GM18499 (cell line): Measurements from ENCODE around the gene TGFBR2.
"Not testable (repeated sequence)": the region's sequence is repeated elsewhere in the genome, so short reads cannot be mapped to it uniquely, and the experiment has no call there.

Source experiments
- ATAC-seq: cut with Tn5 transposase; IDR thresholded peaks from one replicate; pipeline ENCODE4 v1.9.1; 2021; ENCODE audit warnings: moderate number of reproducible peaks; ENCODE audit not compliant: insufficient read depth, unreplicated experiment

TGFBR2 gene

DNA sequence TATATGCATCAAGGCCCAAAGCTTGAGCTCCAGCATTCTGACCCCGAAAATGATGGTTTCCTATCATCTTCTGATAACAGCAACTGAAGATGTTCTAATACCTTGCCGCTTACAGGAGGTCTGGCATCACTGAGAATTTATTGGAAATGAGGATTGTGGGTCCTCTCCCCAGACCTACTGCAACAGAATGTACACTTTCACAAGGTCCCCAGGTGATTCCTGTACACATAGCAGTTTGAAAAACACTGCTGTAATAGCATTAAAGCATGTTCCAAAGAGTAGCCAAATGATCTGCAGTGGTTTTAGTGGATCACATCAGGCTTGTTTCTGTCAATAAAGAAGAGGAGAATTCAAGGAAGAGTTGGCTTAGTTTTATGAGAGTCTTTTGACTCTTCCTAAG, 11.3 kb downstream of the TGFBR2 start:
- ATAC-seq = no peak

DNA sequence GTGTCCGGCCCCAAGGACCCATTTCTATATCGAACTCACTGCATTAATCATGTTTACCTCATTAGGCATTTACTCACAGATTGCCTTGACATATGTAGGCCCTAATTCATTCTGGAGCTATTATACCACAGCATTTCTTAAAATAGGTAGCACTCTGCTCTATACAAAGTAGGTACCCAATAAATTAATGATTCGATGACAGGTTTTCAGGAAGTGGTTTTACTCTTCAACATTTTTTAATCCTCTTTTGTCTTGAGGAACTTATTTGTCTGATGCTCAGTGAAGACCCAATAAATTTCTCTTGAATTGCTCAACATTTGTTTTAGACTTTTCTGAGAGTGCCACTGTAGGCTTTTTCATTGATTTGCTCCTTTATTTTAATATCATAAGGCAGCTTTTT, 12.1 kb downstream of the TGFBR2 start:
- no peak for ATAC-seq

DNA sequence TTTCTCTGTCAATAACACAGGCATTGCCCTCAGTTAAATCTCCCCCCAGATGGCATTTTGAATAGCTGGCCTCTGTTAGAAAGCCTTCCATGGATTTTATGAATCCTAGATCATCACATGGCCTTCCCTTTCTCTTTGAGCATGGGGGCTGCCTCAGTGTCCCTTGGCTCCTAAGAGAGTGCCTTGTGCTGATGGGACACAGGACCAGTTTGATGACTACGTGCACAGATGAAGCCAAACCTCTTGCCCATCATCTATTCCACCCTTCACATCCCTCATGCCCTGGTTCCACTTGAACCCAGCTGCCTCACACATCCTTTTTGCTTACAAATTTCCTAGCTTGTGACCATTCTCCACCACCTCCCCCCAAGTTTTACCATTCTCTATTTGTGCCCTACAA, 12.9 kb downstream of the TGFBR2 start:
- ATAC-seq = no peak

DNA sequence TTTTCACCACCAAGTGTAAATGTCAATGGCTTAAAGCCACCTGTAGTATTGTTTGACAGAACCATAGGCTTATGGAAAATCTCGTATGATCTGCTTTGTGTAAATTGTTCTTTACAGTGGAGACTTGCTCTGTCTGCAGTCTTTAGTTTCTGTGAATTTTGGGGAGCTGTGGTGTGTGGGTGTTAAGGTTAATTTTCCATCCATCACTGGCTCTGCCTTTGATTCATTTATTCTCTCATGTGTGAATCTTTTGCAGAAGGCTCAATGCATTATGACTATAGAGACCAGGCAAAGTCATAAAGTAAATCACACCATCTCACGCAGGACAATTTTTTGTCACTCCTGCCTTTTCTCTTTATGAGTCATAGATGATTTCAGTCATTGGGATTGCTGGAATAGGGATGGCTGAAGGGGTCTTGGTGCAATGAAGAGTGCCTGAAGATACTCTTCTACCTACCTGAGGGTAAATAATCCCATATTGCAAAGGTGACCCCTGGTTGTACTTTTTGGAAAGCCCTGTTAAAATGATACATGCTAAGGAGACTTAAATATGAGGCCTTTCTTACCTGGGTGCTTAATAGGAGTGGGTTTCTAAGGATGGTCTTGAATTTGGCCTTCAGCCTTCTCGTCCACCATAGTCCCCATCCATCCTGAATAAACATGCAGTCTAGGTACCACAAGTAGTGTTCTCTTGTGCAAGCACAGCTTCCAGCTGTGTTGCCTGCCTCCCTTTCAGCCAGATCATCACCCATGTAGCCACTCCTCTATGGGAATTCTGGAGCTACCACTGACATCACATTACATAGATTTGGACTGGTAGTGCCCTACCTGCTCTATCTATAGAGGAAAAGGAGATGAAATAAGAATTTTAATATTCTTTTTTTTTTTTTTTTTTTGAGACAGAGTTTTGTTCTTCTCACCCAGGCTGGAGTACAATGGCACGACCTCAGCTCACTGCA, 14.3 kb downstream of the TGFBR2 start:
- ATAC-seq = no peak

DNA sequence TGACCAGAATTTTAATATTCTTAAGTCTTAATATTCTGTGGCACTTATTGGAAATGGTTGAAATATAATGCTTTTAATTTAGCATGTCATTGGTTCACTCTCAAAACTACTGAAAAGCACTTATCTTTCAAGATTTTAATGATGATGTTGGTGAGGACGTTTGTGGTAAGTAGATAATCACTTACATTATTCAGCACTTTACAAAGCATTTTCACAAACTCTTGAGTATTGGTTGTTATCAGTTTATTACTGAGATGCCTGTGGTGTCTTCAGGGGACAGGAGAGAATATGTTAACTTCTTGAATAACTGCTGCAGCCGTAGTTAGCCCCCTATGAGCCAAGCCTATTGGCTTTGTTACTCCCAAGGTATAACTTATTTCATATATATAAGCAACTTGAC, 15.2 kb downstream of the TGFBR2 start:
- no peak for ATAC-seq

DNA sequence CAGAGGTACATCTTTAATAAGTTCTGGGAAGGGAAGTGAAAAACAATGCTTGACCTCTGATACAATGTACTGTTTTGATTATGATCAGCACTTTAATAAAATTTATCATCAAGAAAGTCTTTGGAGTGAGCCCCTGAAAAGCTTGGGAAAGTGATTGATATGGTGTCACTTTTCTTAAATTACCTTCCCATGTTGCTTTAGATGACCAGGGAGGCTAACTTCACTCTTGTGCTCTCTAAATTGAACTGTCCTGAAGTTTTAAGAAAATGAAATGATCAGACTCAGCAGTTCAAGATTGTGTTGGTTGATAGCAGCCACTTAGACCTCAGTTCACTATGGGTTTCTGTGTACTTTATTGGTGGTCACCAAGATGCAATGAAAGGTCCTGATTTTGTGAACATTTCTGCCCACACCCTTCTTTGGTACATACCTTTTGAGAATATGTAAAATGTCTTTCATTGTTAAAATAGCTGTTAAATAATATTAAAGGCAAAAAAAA, 15.7 kb downstream of the TGFBR2 start:
- no peak for ATAC-seq

DNA sequence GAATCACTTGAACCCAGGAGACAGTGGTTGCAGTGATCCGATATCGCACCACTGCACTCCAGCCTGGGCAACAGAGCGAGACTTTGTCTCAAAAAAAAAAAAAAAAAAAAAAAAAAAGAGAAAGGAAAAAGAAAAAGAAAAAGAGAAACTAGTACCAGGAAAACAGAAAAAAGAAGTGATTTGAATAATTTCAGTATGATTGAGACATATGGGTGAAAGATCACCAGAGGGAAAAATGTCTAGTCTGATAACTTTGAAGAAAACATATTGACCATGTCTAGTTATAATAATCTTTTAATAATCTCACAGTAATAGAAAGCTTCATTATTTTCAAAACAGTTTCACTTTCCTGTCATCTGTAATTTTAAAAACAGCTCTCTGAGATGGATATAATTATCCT, 16.4 kb downstream of the TGFBR2 start:
- no peak for ATAC-seq

- no peak for ATAC-seq
Observed at GRCh38 chr3:30623351-30623750, 16.9 kb downstream of the TGFBR2 start.

DNA sequence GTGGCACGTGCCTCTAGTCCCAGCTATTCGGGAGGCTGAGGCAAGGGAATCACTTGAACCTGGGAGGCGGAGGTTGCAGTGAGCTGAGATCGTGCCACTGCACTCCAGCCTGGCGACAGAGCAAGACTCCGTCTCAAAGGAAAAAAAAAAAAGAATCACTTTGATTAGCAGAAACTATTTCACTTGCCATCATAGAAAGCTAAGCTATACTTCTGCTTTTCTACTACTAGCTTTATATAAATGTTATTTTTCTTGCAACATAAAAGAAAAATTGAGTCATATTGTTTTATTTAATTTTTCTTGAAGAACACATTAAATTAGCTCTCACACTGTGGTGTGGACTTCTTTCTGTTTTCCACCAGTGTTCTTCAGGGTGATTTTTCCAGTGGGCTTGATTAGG, 18.1 kb downstream of the TGFBR2 start:
- ATAC-seq = not testable (repeated sequence)

DNA sequence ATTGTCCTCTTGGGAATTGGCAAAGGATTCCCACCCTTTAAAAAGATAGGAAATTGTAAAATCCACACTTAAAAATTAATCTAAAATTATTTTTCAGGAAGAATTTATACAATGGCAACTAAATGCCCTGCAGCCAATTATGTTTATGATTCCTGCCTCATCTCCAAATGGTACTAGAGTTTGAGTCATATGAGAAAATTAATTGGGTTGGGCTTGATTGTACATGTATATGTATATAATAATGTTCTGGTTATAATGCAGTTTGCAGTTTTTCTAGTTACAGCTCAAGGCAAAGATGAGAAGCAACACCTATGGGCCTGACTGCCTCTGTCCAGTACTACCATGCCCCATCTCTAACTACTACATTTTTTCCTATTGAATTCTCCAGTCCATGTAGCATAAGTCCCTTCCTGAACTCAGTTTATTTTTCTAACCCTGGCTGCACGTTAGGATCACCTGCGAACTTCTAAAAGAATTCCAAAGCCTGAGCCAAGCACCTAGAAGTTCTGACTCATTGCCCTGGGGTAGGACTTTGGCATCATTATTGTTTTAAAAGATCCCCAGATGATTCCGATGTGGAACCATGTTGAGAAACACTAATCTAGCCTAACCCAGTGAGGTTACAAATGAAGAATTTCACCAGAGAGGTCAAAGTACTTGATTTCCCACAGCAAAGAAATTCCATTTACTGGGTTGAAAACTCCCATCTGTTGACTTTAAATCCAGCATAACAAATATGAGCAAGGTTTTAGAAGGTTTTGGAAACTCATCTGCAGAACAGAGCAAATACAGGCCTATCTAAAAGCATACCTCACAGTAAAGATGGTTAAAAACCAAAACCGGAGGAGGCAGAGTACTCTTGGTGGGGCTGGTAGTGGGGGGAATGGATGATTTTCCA, 19.4 kb downstream of the TGFBR2 start:
- ATAC-seq = no peak

GRCh38 chr3:30626443-30627180, 20.2 kb downstream of the TGFBR2 start:
- no peak for ATAC-seq

GRCh38 chr3:30628205-30628900, 22.0 kb downstream of the TGFBR2 start:
- no peak for ATAC-seq

DNA sequence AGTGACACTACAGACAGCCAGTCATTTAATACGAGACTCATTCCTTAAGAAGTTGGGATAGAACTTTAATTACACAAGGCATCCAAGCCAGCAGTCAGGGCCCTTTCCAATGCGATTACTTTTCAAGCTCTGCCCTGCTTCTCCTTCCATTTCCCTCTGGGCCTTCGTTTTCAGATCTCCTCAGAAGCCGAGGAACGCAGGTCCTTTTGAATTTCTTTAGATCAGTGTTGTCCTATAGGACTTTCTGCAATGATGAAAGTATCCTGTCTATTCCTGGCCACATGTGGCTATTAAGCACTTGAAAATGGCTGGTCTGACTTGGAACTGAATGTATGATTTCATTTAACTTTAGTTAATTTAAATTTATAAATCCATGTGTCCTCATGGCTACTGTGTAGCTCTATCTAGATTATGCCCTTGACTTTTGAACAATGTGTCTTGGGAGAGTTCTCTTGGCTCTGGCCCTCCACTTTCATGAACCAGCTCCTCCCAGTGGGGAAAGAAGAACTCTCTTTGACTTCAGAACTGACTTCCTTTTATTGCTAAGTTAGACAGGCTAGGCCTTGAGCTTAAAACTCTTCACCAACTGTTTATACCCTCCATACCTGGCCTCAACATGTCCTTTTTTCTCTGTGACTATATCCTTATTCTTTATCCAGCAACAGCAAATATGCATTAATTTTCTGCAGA, 22.6 kb downstream of the TGFBR2 start:
- no peak for ATAC-seq

DNA sequence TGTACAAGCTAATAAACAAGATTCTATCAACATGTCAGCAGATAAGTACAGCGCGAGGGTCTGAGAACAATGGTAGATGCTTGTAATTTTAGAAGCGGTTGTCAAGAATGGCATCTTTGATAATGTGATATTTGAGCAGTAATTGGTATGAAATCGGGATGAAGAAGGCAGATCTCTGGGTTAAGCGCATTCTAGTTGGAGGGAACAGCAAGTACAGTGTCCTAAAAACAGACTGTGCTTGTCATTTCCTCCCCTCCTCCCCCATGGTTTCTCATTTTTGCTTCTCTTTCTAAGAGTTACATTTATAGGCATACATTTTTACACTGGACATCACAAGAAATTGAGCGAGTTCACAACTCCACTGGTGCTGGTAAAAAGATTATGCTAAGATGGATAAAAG, 23.3 kb downstream of the TGFBR2 start:
- no peak for ATAC-seq

- ATAC-seq = no peak
Observed at GRCh38 chr3:30630238-30631030, 24.0 kb downstream of the TGFBR2 start.

- no peak for ATAC-seq
Observed at GRCh38 chr3:30631243-30631904, 25.0 kb downstream of the TGFBR2 start.

- no peak for ATAC-seq
Observed at GRCh38 chr3:30632065-30632464, 25.7 kb downstream of the TGFBR2 start.

DNA sequence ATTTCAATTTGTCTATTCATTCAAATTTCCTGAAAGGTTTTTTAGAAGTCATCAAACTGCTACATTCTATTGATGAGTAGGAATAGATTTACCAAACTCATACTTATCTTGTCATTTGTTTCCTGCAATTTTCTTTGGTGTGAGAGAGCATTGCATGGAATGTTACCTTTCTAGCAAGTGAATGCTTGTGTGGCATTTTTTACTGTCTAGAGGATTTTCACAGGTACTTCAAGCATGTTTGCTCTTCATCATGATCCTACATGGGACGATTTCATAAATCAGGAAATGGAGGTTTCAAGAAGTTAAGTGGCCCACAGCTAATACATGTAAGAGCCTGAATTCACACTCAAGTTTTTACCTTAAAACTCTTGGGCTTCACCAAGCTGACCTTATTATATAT, 26.1 kb downstream of the TGFBR2 start:
- no peak for ATAC-seq
